Naive thymus-derived CD8-positive, alpha-beta T cell (primary cell): ENCODE measurements around the gene HMSD. TPM values are rescaled to one million over a fixed set of nuclear protein-coding genes. Genes with fewer than 3 reads are reported as not detected.

Experiments used
- ATAC-seq, 2 donors: fragments of 150-1000 bp; cut with Tn5 transposase in 1 of 2; sonication (Bioruptor Pico), chemical (Tn5 transposase) in 1 of 2; 1 replicate in 1 of 2; 2 replicates in 1 of 2; pipeline ENCODE4 v1.10.0; 2021; ENCODE audit warnings: mild to moderate bottlenecking in 2 of 2, moderate library complexity in 2 of 2
- POLR2A ChIA-PET: fragments of 350-600 bp; sonication (Branson Sonifier 250); formaldehyde crosslinking; loops from one replicate; lab custom pipeline; 2021; ENCODE audit warnings: antibody characterized with exemption; lab: Charles Lee
- DNase-seq, 10 donors: peaks; one replicate each; pipeline versions ENCODE4 v3.0.0 to v3.0.0-alpha.2; 2020 to 2022
- H3K27ac Mint-ChIP-seq, 10 donors: one replicate each; pipeline ENCODE4 v1.8.0; 2020 to 2022; ENCODE audit warnings: mild to moderate bottlenecking in 10 of 10, mixed read lengths in 10 of 10, moderate library complexity in 4 of 10, inconsistent platforms in 1 of 10
- H3K27me3 Mint-ChIP-seq, 5 donors: one replicate each; pipeline ENCODE4 v1.8.0; 2021 to 2022; ENCODE audit warnings: mixed read lengths in 5 of 5
- H3K36me3 Mint-ChIP-seq, 3 donors: one replicate each; pipeline ENCODE4 v1.8.0; 2020 to 2022; ENCODE audit warnings: mixed read lengths in 3 of 3, mild to moderate bottlenecking in 2 of 3, inconsistent platforms in 1 of 3
- H3K4me1 Mint-ChIP-seq, 4 donors: one replicate each; pipeline ENCODE4 v1.8.0; 2021 to 2022; ENCODE audit warnings: mixed read lengths in 4 of 4
- H3K4me3 Mint-ChIP-seq, 10 donors: one replicate each; pipeline ENCODE4 v1.8.0; 2020 to 2022; ENCODE audit warnings: mild to moderate bottlenecking in 10 of 10, mixed read lengths in 10 of 10, moderate library complexity in 6 of 10, inconsistent platforms in 1 of 10
- H3K9me3 Mint-ChIP-seq, 9 donors: one replicate each; pipeline ENCODE4 v1.8.0; 2020 to 2022; ENCODE audit warnings: mixed read lengths in 9 of 9, mild to moderate bottlenecking in 3 of 9, inconsistent platforms in 1 of 9, moderate library complexity in 1 of 9
- polyA plus RNA-seq, 3 donors: library from polyadenylated mRNA; unstranded; fragments of 300-500 nt; fragmentation: Illumina TruSeq; gene quantifications; one replicate each; pipeline ENCODE4 v1.2.3, GENCODE V29; 2021
- total RNA-seq, 8 experiments: library from RNA in 2 of 8; stranded (reverse) in 2 of 8; gene quantifications; one replicate each; pipeline ENCODE4 v1.2.3 and lab custom pipeline; 2021 to 2026

The HMSD gene
- total and polyA plus RNA-seq, 5 experiments from 2014 or later = not detected

DNA sequence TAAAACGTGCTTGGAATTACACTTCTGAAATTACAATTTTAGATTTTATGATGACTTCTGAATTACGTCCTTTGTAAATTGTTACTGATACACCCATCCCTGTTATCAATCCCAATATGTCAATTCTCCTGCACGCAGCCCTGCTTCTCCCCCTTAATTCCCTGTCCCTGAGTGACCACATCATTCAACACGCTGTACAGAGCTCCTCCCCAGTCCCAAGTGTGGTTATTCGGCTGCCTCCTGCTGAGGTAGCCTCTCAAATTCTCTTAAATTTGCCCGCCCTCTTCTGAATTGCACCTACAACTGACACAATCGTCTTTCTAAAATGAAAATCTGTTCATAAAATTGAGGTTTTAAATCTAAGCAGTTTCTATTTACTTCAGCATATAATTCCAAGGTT is 30.9 kb downstream of the HMSD start:
- no peak overlapping the region for H3K4me3 Mint-ChIP-seq
- H3K4me1 Mint-ChIP-seq = peaks cover 5 to 28% (median 13%) of the 10 kb centered on the region in 4 donors
- H3K27ac Mint-ChIP-seq = peak overlapping the region in 1 of 10 donors; percentile 50
- no peak for ATAC-seq
- H3K27me3 Mint-ChIP-seq = no peaks in the 10 kb centered on the region
- DNase-seq = no peak
- POLR2A ChIA-PET = no interaction called here
- H3K9me3 Mint-ChIP-seq = no peaks in the 10 kb centered on the region
- H3K36me3 Mint-ChIP-seq = peaks cover 0 to 47% (median 23%) of the 10 kb centered on the region in 3 donors

DNA sequence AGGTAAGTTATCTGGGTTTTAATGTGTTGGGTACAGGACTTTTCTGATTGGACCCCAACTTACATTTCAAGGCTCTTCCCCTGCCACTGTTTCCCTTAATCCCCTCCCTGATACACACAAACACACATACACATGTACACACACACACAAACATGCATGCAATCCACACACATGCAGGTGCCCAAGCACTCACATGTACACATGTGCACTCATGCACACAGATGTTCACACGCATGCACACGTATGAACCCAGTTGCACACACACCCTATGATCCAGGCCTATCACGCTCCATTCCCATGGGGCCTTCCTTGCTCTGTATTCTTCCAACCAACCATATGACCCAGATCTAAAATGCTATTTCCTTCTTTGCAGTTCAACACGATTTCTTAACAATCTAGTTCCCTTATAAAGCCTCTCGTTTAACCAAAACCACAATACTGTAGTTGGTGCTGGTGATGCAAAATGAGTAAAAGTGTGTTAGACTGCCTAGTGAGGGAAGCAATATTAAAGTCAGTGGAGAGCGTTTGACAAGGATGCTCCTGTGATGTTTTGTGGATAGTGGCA is 31.9 kb downstream of the HMSD start:
- H3K4me3 Mint-ChIP-seq = no peak overlapping the region
- peaks cover 0 to 56% (median 26%) of the 10 kb centered on the region in 3 donors for H3K36me3 Mint-ChIP-seq
- no peak for ATAC-seq
- H3K27me3 Mint-ChIP-seq = no peaks in the 10 kb centered on the region
- no peak overlapping the region for H3K27ac Mint-ChIP-seq
- no peak for DNase-seq
- H3K9me3 Mint-ChIP-seq = no peaks in the 10 kb centered on the region
- H3K4me1 Mint-ChIP-seq = peaks cover 5 to 20% (median 12%) of the 10 kb centered on the region in 4 donors
- POLR2A ChIA-PET = no interaction called here

DNA sequence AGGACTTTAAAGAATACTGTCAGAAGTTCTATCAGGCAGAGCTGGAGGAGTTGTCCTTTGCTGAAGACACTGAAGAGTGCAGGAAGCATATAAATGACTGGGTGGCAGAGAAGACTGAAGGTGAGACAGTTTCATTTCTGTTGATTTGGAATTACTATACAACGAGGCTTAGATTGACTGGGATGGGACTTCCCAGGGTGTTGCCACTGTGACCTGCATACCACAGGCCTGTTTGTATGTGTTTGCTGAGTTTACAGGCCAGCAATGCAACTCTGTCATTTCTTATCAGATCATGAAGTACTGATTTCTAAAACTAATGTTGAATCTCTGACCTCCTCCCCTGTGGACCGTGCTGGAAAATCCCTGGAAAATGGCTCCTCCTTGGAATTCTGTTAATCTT is 32.6 kb downstream of the HMSD start:
- Mint-ChIP-seq H3K4me3 (no peak overlapping the region), H3K36me3 (peaks cover 0 to 63% (median 31%) of the 10 kb centered on the region in 3 donors), H3K27ac (no peak overlapping the region), H3K9me3 (no peaks in the 10 kb centered on the region), H3K27me3 (no peaks in the 10 kb centered on the region), H3K4me1 (peaks cover 5 to 20% (median 12%) of the 10 kb centered on the region in 4 donors)
- POLR2A ChIA-PET = no interaction called here
- DNase-seq (no peak), ATAC-seq (no peak)

- Mint-ChIP-seq H3K4me1 (peaks cover 5 to 20% (median 12%) of the 10 kb centered on the region in 4 donors), H3K27ac (no peak overlapping the region)
- POLR2A ChIA-PET = no interaction called here
Measured at GRCh38 chr18:63982361-63982760, 33.3 kb downstream of the HMSD start.

GRCh38 chr18:63986885-63987284 is 37.8 kb downstream of the HMSD start:
- H3K36me3 Mint-ChIP-seq = peaks cover 0 to 69% (median 25%) of the 10 kb centered on the region in 3 donors
- POLR2A ChIA-PET = no interaction called here
- no peaks in the 10 kb centered on the region for H3K27me3 Mint-ChIP-seq
- no peaks in the 10 kb centered on the region for H3K4me1 Mint-ChIP-seq
- H3K27ac Mint-ChIP-seq = no peak overlapping the region
- ATAC-seq = no peak
- H3K4me3 Mint-ChIP-seq = no peak overlapping the region
- H3K9me3 Mint-ChIP-seq = no peaks in the 10 kb centered on the region
- no peak for DNase-seq

More at GRCh38 chr18:63982361-63982760, 33.3 kb downstream of the HMSD start:
- Mint-ChIP-seq H3K36me3 (peaks cover 0 to 70% (median 31%) of the 10 kb centered on the region in 3 donors), H3K27me3 (no peaks in the 10 kb centered on the region), H3K9me3 (no peaks in the 10 kb centered on the region), H3K4me3 (no peak overlapping the region)
- ATAC-seq (no peak), DNase-seq (no peak)

GRCh38 chr18:63987743-63988142 is 38.6 kb downstream of the HMSD start:
- no peaks in the 10 kb centered on the region for H3K9me3 Mint-ChIP-seq
- POLR2A ChIA-PET = no interaction called here
- no peak for ATAC-seq
- no peak for DNase-seq
- no peaks in the 10 kb centered on the region for H3K4me1 Mint-ChIP-seq
- peaks cover 0 to 61% (median 20%) of the 10 kb centered on the region in 3 donors for H3K36me3 Mint-ChIP-seq
- H3K4me3 Mint-ChIP-seq = no peak overlapping the region
- no peak overlapping the region for H3K27ac Mint-ChIP-seq
- no peaks in the 10 kb centered on the region for H3K27me3 Mint-ChIP-seq

DNA sequence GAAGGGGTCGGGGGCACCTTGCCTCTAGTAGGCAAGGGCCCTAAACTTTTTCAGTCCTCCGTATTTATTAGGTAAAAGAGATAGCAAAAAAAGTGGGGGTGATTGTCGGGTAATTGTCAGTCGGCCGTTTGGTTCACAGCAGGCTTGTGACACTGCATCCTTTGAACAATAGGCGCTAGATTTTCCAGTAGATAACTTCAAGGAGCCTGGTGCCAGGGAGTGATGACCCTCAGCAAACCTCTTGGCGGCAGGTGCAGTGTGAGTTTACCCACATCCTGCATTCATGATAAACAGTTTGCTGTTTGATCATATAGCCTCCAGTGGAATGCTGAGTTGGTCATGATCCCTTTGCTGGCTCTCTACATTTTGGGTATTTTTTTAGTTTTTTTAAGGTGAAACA is 43.6 kb downstream of the HMSD start:
- DNase-seq = peak in 1 of 10 donors; percentile 5
- POLR2A ChIA-PET = no interaction called here

DNA sequence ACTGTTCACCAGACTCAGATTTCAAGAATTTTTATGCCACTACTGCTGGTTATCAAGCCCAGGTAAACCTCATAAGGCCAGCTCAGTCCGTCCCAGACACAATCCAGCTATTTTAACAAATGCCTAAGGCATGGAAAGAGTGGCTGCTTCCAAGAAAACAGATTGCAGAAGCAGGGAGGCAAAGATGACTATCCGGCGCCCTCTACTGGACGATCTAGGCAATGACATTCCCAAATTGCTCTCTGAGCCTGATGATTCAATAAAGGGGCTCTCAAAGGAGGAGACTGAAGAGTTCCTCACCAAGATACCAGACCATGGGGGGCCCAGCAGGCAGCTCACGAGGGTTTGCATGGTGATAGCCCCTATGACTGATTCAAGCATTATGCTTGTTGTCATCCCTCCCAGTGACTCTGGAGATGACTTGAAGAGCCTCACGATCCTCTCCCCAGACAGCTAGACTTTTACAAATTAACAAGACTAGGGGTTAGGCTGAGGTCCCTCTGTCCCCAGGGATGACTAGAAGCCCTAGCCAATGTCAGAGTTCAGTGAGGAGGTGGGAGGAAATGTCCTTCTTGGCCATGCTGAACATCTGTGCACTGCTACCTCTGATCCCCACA is 45.8 kb downstream of the HMSD start:
- DNase-seq = peak in 6 of 10 donors; percentile 18 to 29 (median 24)
- H3K4me1 Mint-ChIP-seq = no peaks in the 10 kb centered on the region
- peaks cover 0 to 47% (median 17%) of the 10 kb centered on the region in 9 donors for H3K9me3 Mint-ChIP-seq
- H3K36me3 Mint-ChIP-seq = peaks cover 5 to 24% (median 23%) of the 10 kb centered on the region in 3 donors
- no peaks in the 10 kb centered on the region for H3K27me3 Mint-ChIP-seq
- POLR2A ChIA-PET = no interaction called here
- H3K4me3 Mint-ChIP-seq = no peak overlapping the region
- ATAC-seq = no peak
- H3K27ac Mint-ChIP-seq = no peak overlapping the region

More for the DNA sequence above, 43.6 kb downstream of the HMSD start:
- peaks cover 15 to 25% (median 16%) of the 10 kb centered on the region in 3 donors for H3K36me3 Mint-ChIP-seq
- H3K27me3 Mint-ChIP-seq = no peaks in the 10 kb centered on the region
- no peak for ATAC-seq
- H3K27ac Mint-ChIP-seq = peak overlapping the region in 1 of 10 donors; percentile 14
- peaks cover 0 to 31% (median 14%) of the 10 kb centered on the region in 9 donors for H3K9me3 Mint-ChIP-seq
- H3K4me3 Mint-ChIP-seq = no peak overlapping the region
- H3K4me1 Mint-ChIP-seq = no peaks in the 10 kb centered on the region

DNA sequence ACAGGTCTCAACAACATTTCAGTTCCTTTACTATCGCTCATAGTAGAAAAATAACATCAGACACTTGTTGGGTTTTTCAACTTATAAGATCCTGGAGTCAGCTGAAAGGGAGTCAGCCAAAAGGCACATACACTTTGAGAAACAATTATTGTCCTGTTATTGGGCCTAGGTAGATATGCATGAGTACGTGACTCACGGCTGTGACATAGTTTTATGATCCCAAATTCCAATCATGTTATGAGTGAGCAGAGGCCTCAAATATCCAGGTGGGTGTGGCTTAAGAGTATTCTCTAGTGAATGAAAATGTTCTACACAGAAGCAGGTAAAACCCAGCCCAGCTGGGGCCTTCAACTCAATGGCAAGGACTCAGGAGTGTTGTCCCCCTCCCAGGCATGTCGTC is 47.9 kb downstream of the HMSD start:
- peaks cover 0 to 14% (median 7%) of the 10 kb centered on the region in 5 donors for H3K27me3 Mint-ChIP-seq
- H3K9me3 Mint-ChIP-seq = peaks cover 0 to 47% (median 17%) of the 10 kb centered on the region in 9 donors
- ATAC-seq (no peak), DNase-seq (no peak)
- H3K36me3 Mint-ChIP-seq = peaks cover 2 to 28% (median 23%) of the 10 kb centered on the region in 3 donors
- H3K27ac Mint-ChIP-seq = no peak overlapping the region
- no peaks in the 10 kb centered on the region for H3K4me1 Mint-ChIP-seq
- H3K4me3 Mint-ChIP-seq = no peak overlapping the region
- POLR2A ChIA-PET = no interaction called here

DNA sequence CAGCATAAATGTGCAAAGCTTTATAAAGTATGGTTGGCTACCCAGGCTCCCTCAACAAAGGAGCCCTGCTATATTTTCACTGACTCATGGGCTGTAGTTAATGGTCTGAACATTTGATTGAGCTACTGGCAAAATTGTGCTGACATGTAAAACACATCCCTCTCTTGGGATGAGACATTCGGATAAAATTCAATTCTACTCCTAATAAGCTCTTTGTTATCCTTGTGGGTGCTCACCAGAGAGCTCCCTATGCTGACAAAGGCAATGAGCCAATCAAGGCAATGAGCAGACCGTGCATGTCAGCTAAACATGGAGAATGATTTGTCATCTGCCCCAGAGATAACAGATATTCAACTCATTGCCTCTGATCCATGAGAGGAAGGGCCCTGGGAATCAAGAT is 48.5 kb downstream of the HMSD start:
- Mint-ChIP-seq H3K4me3 (no peak overlapping the region), H3K9me3 (peaks cover 0 to 47% (median 17%) of the 10 kb centered on the region in 9 donors), H3K27me3 (peaks cover 0 to 20% (median 7%) of the 10 kb centered on the region in 5 donors), H3K36me3 (peaks cover 4 to 29% (median 21%) of the 10 kb centered on the region in 3 donors), H3K4me1 (no peaks in the 10 kb centered on the region), H3K27ac (no peak overlapping the region)
- POLR2A ChIA-PET = no interaction called here
- no peak for ATAC-seq
- no peak for DNase-seq

GRCh38 chr18:63999871-64000270 is 50.8 kb downstream of the HMSD start:
- ATAC-seq = no peak

GRCh38 chr18:64002581-64002980 is 53.5 kb downstream of the HMSD start:
- POLR2A ChIA-PET = no interaction called here
- Mint-ChIP-seq H3K4me1 (peaks cover 0 to 2% (median 0%) of the 10 kb centered on the region in 4 donors), H3K9me3 (peaks cover 0 to 23% (median 4%) of the 10 kb centered on the region in 9 donors), H3K4me3 (no peak overlapping the region), H3K36me3 (peaks cover 7 to 24% (median 11%) of the 10 kb centered on the region in 3 donors), H3K27me3 (peaks cover 3 to 30% (median 19%) of the 10 kb centered on the region in 5 donors), H3K27ac (no peak overlapping the region)
- DNase-seq = no peak
- ATAC-seq = no peak

More at GRCh38 chr18:63999871-64000270, 50.8 kb downstream of the HMSD start:
- Mint-ChIP-seq H3K4me3 (no peak overlapping the region), H3K27me3 (peaks cover 3 to 30% (median 16%) of the 10 kb centered on the region in 5 donors), H3K27ac (no peak overlapping the region), H3K4me1 (peaks cover 0 to 2% (median 0%) of the 10 kb centered on the region in 4 donors), H3K9me3 (peaks cover 0 to 47% (median 17%) of the 10 kb centered on the region in 9 donors), H3K36me3 (peaks cover 8 to 36% (median 27%) of the 10 kb centered on the region in 3 donors)
- POLR2A ChIA-PET = no interaction called here
- DNase-seq = no peak

DNA sequence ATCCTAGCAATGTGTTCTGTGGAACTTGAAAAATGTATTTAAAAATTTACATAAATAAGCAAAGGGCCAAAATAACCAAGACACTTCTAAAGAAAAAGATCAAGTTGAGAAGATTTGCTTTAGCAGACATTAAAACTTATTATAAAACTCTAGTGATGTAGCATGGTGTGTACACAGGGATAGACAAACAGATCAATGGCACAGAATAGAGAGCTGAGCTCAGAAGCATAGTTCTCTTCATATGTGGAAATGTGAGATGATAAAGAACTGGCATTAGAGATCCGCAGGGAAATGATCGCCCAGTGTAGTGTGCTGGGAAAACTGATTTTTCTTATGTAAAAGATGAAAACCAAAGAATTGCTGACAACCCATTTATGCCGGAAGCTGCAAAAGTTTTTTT is 60.2 kb downstream of the HMSD start:
- peaks cover 0 to 4% (median 0%) of the 10 kb centered on the region in 3 donors for H3K36me3 Mint-ChIP-seq
- no peaks in the 10 kb centered on the region for H3K4me1 Mint-ChIP-seq
- H3K27me3 Mint-ChIP-seq = peaks cover 0 to 15% (median 2%) of the 10 kb centered on the region in 5 donors
- H3K27ac Mint-ChIP-seq = no peak overlapping the region
- DNase-seq (no peak), ATAC-seq (no peak)
- H3K9me3 Mint-ChIP-seq = no peaks in the 10 kb centered on the region
- H3K4me3 Mint-ChIP-seq = no peak overlapping the region
- POLR2A ChIA-PET = no interaction called here
